Mucosa of descending colon (tissue), 3 donors: ENCODE results near the gene IL16. TPM values are rescaled to one million over a fixed set of nuclear protein-coding genes. Genes with fewer than 3 reads are reported as not detected.

Experiments used
- ATAC-seq: fragments of 200-7000 bp; cut with Tn5 transposase; one replicate; pipeline ENCODE4 v1.9.1; 2020; ENCODE audit warnings: mild to moderate bottlenecking, moderate library complexity
- DNase-seq, 3 donors: peaks; one replicate each; pipeline ENCODE4 v3.0.0-alpha.2; 2020
- H3K36me3 ChIP-seq: fragments of 200-600 bp; one replicate; pipeline ENCODE4 v1.8.0; 2021; ENCODE audit warnings: low read depth, mild to moderate bottlenecking
- H3K4me1 ChIP-seq: fragments of 200-600 bp; one replicate; pipeline ENCODE4 v1.8.0; 2021; ENCODE audit warnings: low read depth, mild to moderate bottlenecking
- H3K4me3 ChIP-seq: fragments of 200-600 bp; one replicate; pipeline ENCODE4 v1.8.0; 2021; ENCODE audit warnings: mild to moderate bottlenecking
- H3K9me3 ChIP-seq: fragments of 200-600 bp; one replicate; pipeline ENCODE4 v1.8.0; 2021; ENCODE audit warnings: mild to moderate bottlenecking
- CTCF ChIP-seq: fragments of 200-600 bp; IDR thresholded peaks from one replicate; pipeline ENCODE4 v1.8.0; 2022; ENCODE audit warnings: antibody characterized with exemption, mild to moderate bottlenecking
- intact Hi-C, 2 donors: fragments of 100-400 bp; cut with DNase I in 1 of 2; cut with micrococcal nuclease in 1 of 2; formaldehyde crosslinking; loops; one replicate each; pipeline versions ENCODE4 v1.11.0 to v1.11.1; 2022; cut with DNase I, micrococcal nuclease
- total RNA-seq, 3 donors: library from RNA; stranded (reverse); fragmentation: NEBNext Ultra II Directional in 2 of 3; extraction: Animal tissue kit (Norgen Biotek cat#: 25700) in 2 of 3; gene quantifications; one replicate each; pipeline versions ENCODE4 v1.2.1 to v1.2.4, GENCODE V29; 2021 to 2023
- donor health status: DM: no; HTN: no; CAD: no; lungs with moderate emphysema.
- donor health status: DM: no; HTN: no; CAD: no.
- donor health status: DM: no; HTN: yes; CAD: no.

IL16 gene
- total RNA-seq, 3 donors from 2014 or later, result 6.2 to 9.5 (median 8.4) TPM

- intact Hi-C loops, result loop anchor here in 1 of 2 donors (10.0 kb wide), 1 partner anchor 64 kb away; no protein-coding TSS in a partner anchor
- Histone ChIP-seq H3K4me3 (no peak overlapping the region), H3K4me1 (peaks cover 6% of the 10 kb centered on the region), H3K36me3 (no peaks in the 10 kb centered on the region), H3K9me3 (no peaks in the 10 kb centered on the region)
- ATAC-seq (peak; percentile 13), DNase-seq (peak in 1 of 3 donors; percentile 26)
- TF ChIP-seq CTCF, result no peak
Observed at GRCh38 chr15:81338170-81339007, 141.7 kb downstream of the IL16 start.

- TF ChIP-seq CTCF, result no peak
- no peak overlapping the region for H3K4me3 ChIP-seq
- H3K36me3 ChIP-seq, result no peaks in the 10 kb centered on the region
- H3K9me3 ChIP-seq, result no peaks in the 10 kb centered on the region
- intact Hi-C loops, result loop anchor here in 1 of 2 donors (10.0 kb wide), 1 partner anchor 65 kb away; no protein-coding TSS in a partner anchor
- ATAC-seq (no peak), DNase-seq (no peak)
- H3K4me1 ChIP-seq, result peaks cover 6% of the 10 kb centered on the region
Observed at GRCh38 chr15:81339321-81339720, 142.6 kb downstream of the IL16 start.

- DNase-seq (no peak), ATAC-seq (no peak)
- H3K9me3 ChIP-seq, result no peaks in the 10 kb centered on the region
- peaks cover 2% of the 10 kb centered on the region for H3K4me1 ChIP-seq
- TF ChIP-seq CTCF, result no peak
- intact Hi-C loops, result loop anchor here in 1 of 2 donors (10.0 kb wide), 1 partner anchor 65 kb away; no protein-coding TSS in a partner anchor
- H3K36me3 ChIP-seq, result no peaks in the 10 kb centered on the region
- H3K4me3 ChIP-seq, result no peak overlapping the region
Observed at GRCh38 chr15:81339851-81340250, 143.2 kb downstream of the IL16 start.

- ATAC-seq (no peak), DNase-seq (no peak)
- Histone ChIP-seq H3K36me3 (no peaks in the 10 kb centered on the region), H3K4me3 (no peak overlapping the region), H3K9me3 (no peaks in the 10 kb centered on the region), H3K4me1 (no peaks in the 10 kb centered on the region)
- TF ChIP-seq CTCF, result no peak
- intact Hi-C loops, result no loop called here
Observed at GRCh38 chr15:81341351-81341750, 144.7 kb downstream of the IL16 start.

- ATAC-seq, result no peak
- H3K4me1 ChIP-seq, result no peaks in the 10 kb centered on the region
- intact Hi-C loops, result no loop called here
- DNase-seq, result no peak
- no peak overlapping the region for H3K4me3 ChIP-seq
- TF ChIP-seq CTCF, result no peak
- no peaks in the 10 kb centered on the region for H3K9me3 ChIP-seq
- H3K36me3 ChIP-seq, result no peaks in the 10 kb centered on the region
Observed at GRCh38 chr15:81343371-81343770, 146.7 kb downstream of the IL16 start.
